ENCODE data around the gene SLC25A23. TPM values are rescaled to one million over a fixed set of nuclear protein-coding genes. Genes with fewer than 3 reads are reported as not detected.

Gene SLC25A23
- total RNA-seq, 4 donors from 2014 or later, result 41.5 to 95.9 (median 64.0) TPM

- no peak for DNase-seq
- peak within 1 kb of the TSS; percentile 74 to 94 (median 88) for H3K27ac ChIP-seq
- TF ChIP-seq POLR2A (IDR thresholded peaks at IDR 0.05), result peak in 3 of 4 donors; percentile 27 to 55 (median 28)
- no peak for TF ChIP-seq CTCF (IDR thresholded peaks at IDR 0.05)
- no peaks in the 10 kb centered on the region for H3K9me3 ChIP-seq
- H3K4me1 ChIP-seq, result peaks cover 0 to 56% (median 10%) of the 10 kb centered on the region in 3 donors
- H3K4me3 ChIP-seq, result peak within 1 kb of the TSS; percentile 69 to 75 (median 73)
- WGBS, 2 donors, result 0 to 5% methylated on average over 3 to 18 of the region's 65 CpGs
- intact Hi-C loops (cut with DNase I), result no loop called here
- H3K36me3 ChIP-seq, result peaks cover 0 to 35% (median 0%) of the 10 kb centered on the region in 3 donors
- peaks cover 0 to 26% (median 0%) of the 10 kb centered on the region in 4 donors for H3K27me3 ChIP-seq
These were observed 4.7 kb upstream of the SLC25A23 start, which contains the start of gene CRB3 for GRCh38 chr19:6464070-6464873. Gene CRB3 (plus strand): TSS chr19:6464271. CDS start chr19:6464702, 431 bp downstream.

GRCh38 chr19:6460099-6460884, 700 bp upstream of the SLC25A23 start:
- Histone ChIP-seq H3K9me3 (no peaks in the 10 kb centered on the region), H3K27ac (peak overlapping the region; percentile 83 to 94 (median 89)), H3K36me3 (peaks cover 0 to 21% (median 0%) of the 10 kb centered on the region in 3 donors), H3K4me3 (peak overlapping the region; percentile 71 to 94 (median 88)), H3K4me1 (peaks cover 0 to 71% (median 20%) of the 10 kb centered on the region in 3 donors), H3K27me3 (peaks cover 0 to 22% (median 0%) of the 10 kb centered on the region in 4 donors)
- TF ChIP-seq CTCF (IDR thresholded peaks at IDR 0.05) (peak; percentile 60 to 77 (median 70)), POLR2A (IDR thresholded peaks at IDR 0.05) (peak in 2 of 4 donors; percentile 22 to 44)
- DNase-seq, result peak; percentile 74
- 0 to 1% methylated on average over 29 to 39 of the region's 57 CpGs for WGBS, 2 donors
- intact Hi-C loops (cut with DNase I), result no loop called here

- H3K27ac ChIP-seq, result peak overlapping the region; percentile 83 to 94 (median 89)
- intact Hi-C loops (cut with DNase I), result no loop called here
- DNase-seq, result no peak
These were observed 814 bp downstream of the SLC25A23 start for GRCh38 chr19:6458695-6459261.

More at GRCh38 chr19:6458695-6459261, 814 bp downstream of the SLC25A23 start:
- H3K4me1 ChIP-seq, result peaks cover 0 to 56% (median 20%) of the 10 kb centered on the region in 3 donors
- peaks cover 0 to 36% (median 7%) of the 10 kb centered on the region in 3 donors for H3K36me3 ChIP-seq
- H3K4me3 ChIP-seq, result peak overlapping the region; percentile 71 to 94 (median 88)
- 23 to 44% methylated on average over 9 of the region's 16 CpGs for WGBS, 2 donors
- H3K9me3 ChIP-seq, result peaks cover 0 to 8% (median 7%) of the 10 kb centered on the region in 3 donors
- no peak for TF ChIP-seq POLR2A (IDR thresholded peaks at IDR 0.05)
- peak in 1 of 6 experiments; percentile 19 for TF ChIP-seq CTCF (IDR thresholded peaks at IDR 0.05)
- H3K27me3 ChIP-seq, result peaks cover 0 to 7% (median 0%) of the 10 kb centered on the region in 4 donors
